ENCODE data around the gene SDHA. TPM values are rescaled to one million over a fixed set of nuclear protein-coding genes. Genes with fewer than 3 reads are reported as not detected.
"Not testable (repeated sequence)": the region's sequence is repeated elsewhere in the genome, so short reads cannot be mapped to it uniquely, and the experiment has no call there.

Gene SDHA
- total RNA-seq, 4 donors from 2014 or later, result 59.9 to 70.4 (median 67.8) TPM

- peak in 1 of 2 donors; percentile 28 for DNase-seq (ENCODE audit: low spot score in 2 of 2)
- TF ChIP-seq CTCF (IDR thresholded peaks at IDR 0.05) (no peak), POLR2A (IDR thresholded peaks at IDR 0.05) (no peak)
- peak overlapping the region; percentile 99 for H3K4me3 ChIP-seq (ENCODE audit: low read depth, poor library complexity, severe bottlenecking)
- intact Hi-C loops (cut with DNase I; ENCODE audit: low total_unique reads), result no loop called here
- WGBS, 2 donors, result 1% methylated on average over 32 to 64 of the region's 73 CpGs
Observed at GRCh38 chr5:218457-219291, 554 bp downstream of the SDHA start.

GRCh38 chr5:219460-219863 is 1.3 kb downstream of the SDHA start:
- WGBS, 2 donors, result 13 to 14% methylated on average over 9 of the region's 9 CpGs
- no peak for DNase-seq (ENCODE audit: low spot score in 2 of 2)
- H3K4me3 ChIP-seq (ENCODE audit: low read depth, poor library complexity, severe bottlenecking), result no peak overlapping the region
- TF ChIP-seq CTCF (IDR thresholded peaks at IDR 0.05) (no peak), POLR2A (IDR thresholded peaks at IDR 0.05) (no peak)
- intact Hi-C loops (cut with DNase I; ENCODE audit: low total_unique reads), result no loop called here

- WGBS, 2 donors, result 32 to 36% methylated on average over 4 of the region's 4 CpGs
- no peak overlapping the region for H3K4me3 ChIP-seq (ENCODE audit: low read depth, poor library complexity, severe bottlenecking)
- intact Hi-C loops (cut with DNase I; ENCODE audit: low total_unique reads), result no loop called here
- no peak for DNase-seq (ENCODE audit: low spot score in 2 of 2)
- TF ChIP-seq POLR2A (IDR thresholded peaks at IDR 0.05) (no peak), CTCF (IDR thresholded peaks at IDR 0.05) (no peak)
Observed at GRCh38 chr5:219991-220390, 1.9 kb downstream of the SDHA start.

GRCh38 chr5:222951-223715 is 5.0 kb downstream of the SDHA start:
- H3K4me3 ChIP-seq (ENCODE audit: low read depth, poor library complexity, severe bottlenecking); intact Hi-C loops (cut with DNase I; ENCODE audit: low total_unique reads): not testable (repeated sequence)
- peak in 1 of 2 donors; percentile 64 for DNase-seq (ENCODE audit: low spot score in 2 of 2)
- WGBS, 2 donors, result 57 to 63% methylated on average over 6 of the region's 6 CpGs

- intact Hi-C loops (cut with DNase I; ENCODE audit: low total_unique reads), result no loop called here
- no peak for DNase-seq (ENCODE audit: low spot score in 2 of 2)
- TF ChIP-seq CTCF (IDR thresholded peaks at IDR 0.05) (no peak), POLR2A (IDR thresholded peaks at IDR 0.05) (no peak)
- H3K4me3 ChIP-seq (ENCODE audit: low read depth, poor library complexity, severe bottlenecking), result no peak overlapping the region
- WGBS, 2 donors, result 84 to 91% methylated on average over 6 of the region's 6 CpGs
Observed at GRCh38 chr5:223791-224190, 5.7 kb downstream of the SDHA start.

- intact Hi-C loops (cut with DNase I; ENCODE audit: low total_unique reads), result no loop called here
- DNase-seq (ENCODE audit: low spot score in 2 of 2), result no peak
- no peak overlapping the region for H3K4me3 ChIP-seq (ENCODE audit: low read depth, poor library complexity, severe bottlenecking)
- TF ChIP-seq CTCF (IDR thresholded peaks at IDR 0.05) (no peak), POLR2A (IDR thresholded peaks at IDR 0.05) (no peak)
- 94 to 96% methylated on average over 14 of the region's 14 CpGs for WGBS, 2 donors
Observed at GRCh38 chr5:225334-225733, 7.2 kb downstream of the SDHA start.

- DNase-seq (ENCODE audit: low spot score in 2 of 2); intact Hi-C loops (cut with DNase I; ENCODE audit: low total_unique reads); H3K4me3 ChIP-seq (ENCODE audit: low read depth, poor library complexity, severe bottlenecking): not testable (repeated sequence)
- WGBS, 2 donors, result 95 to 96% methylated on average over 17 of the region's 17 CpGs
Observed at GRCh38 chr5:227375-227774, 9.3 kb downstream of the SDHA start.

Measured in lower leg skin (tissue), 4 donors.